ENCODE results near the gene GALNT15. TPM values are rescaled to one million over a fixed set of nuclear protein-coding genes. Genes with fewer than 3 reads are reported as not detected.

The GALNT15 gene
- total RNA-seq, 4 donors from 2014 or later: 75.3 to 133 (median 84.5) TPM

DNA sequence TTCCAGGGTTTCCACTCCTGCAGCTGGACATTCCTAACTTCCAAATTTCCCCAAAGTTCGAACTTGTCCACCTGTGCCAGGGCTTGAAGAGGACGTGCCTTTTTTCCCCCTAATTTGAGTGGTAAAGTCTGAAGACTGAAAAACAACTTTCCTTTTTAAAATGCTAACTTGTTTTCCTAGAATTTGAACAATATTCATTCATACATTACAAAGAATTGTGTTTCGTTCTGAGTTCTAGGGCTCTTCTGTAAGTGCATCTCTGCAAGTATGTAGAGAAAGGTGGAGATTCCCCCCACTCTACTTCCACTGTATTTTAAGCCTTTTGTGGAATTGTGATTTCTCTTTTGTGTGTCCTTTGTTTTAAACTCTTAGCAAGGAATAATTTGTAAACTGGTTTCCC is 80.8 kb downstream of the GALNT15 start:
- no peak overlapping the region for H3K4me3 ChIP-seq (ENCODE audit: low read depth, poor library complexity, severe bottlenecking)
- 80 to 84% methylated on average over 3 of the region's 3 CpGs for WGBS, 2 donors
- intact Hi-C loops (cut with DNase I; ENCODE audit: low total_unique reads): loop anchor here (10.0 kb wide), 1 partner anchor 421 kb away; no protein-coding TSS in a partner anchor
- TF ChIP-seq, protein P1, sequence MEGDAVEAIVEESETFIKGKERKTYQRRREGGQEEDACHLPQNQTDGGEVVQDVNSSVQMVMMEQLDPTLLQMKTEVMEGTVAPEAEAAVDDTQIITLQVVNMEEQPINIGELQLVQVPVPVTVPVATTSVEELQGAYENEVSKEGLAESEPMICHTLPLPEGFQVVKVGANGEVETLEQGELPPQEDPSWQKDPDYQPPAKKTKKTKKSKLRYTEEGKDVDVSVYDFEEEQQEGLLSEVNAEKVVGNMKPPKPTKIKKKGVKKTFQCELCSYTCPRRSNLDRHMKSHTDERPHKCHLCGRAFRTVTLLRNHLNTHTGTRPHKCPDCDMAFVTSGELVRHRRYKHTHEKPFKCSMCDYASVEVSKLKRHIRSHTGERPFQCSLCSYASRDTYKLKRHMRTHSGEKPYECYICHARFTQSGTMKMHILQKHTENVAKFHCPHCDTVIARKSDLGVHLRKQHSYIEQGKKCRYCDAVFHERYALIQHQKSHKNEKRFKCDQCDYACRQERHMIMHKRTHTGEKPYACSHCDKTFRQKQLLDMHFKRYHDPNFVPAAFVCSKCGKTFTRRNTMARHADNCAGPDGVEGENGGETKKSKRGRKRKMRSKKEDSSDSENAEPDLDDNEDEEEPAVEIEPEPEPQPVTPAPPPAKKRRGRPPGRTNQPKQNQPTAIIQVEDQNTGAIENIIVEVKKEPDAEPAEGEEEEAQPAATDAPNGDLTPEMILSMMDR (IDR thresholded peaks at IDR 0.05): no peak
- DNase-seq (ENCODE audit: low spot score in 2 of 2): no peak

DNA sequence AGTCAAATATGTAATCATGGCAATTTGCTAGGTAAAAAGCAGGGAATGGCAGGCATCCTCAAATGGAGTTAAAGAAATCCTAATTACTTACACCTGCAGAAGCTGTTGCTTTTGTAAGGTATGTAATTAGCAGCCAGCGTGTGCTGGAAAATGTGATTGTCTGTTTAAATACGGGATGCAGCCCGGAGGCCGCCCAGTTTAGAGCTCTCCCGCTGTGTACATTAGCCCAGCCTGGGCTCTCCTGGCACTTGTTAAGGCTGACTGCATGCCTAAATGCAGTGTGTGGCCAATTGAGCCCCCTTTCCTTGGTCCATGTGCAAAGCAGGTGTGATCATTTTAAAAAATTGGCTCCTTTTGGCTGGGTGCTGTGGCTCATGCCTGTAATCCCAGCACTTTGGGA is 81.2 kb downstream of the GALNT15 start:
- 84 to 88% methylated on average over 5 of the region's 5 CpGs for WGBS, 2 donors
- no peak overlapping the region for H3K4me3 ChIP-seq (ENCODE audit: low read depth, poor library complexity, severe bottlenecking)
- intact Hi-C loops (cut with DNase I; ENCODE audit: low total_unique reads): loop anchor here (10.0 kb wide), 1 partner anchor 421 kb away; no protein-coding TSS in a partner anchor
- TF ChIP-seq, protein P1 (IDR thresholded peaks at IDR 0.05): no peak
- DNase-seq (ENCODE audit: low spot score in 2 of 2): no peak

DNA sequence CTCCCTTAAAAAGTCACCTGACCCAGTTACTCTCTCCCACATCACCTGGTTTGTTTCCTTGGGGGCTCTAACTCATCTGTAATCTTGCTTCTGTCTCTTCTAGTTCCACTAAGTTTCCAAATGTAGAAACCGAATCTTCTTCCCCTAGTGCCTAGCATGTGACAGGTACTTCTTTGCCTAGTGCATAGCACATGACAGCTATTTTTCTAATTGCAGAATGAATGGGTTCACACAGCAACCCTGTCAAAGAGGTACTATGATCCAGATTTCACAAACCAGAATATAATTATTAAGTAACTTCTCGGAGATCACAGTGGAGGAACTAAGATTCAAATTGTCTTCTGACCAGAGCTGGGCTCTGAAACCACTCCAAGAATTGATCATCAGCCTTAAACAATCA is 82.8 kb downstream of the GALNT15 start:
- TF ChIP-seq, protein P1 (IDR thresholded peaks at IDR 0.05): no peak
- no peak for TF ChIP-seq POLR2A (IDR thresholded peaks at IDR 0.05)
- no peak for DNase-seq (ENCODE audit: low spot score in 2 of 2)
- H3K4me3 ChIP-seq (ENCODE audit: low read depth, poor library complexity, severe bottlenecking): no peak overlapping the region
- intact Hi-C loops (cut with DNase I; ENCODE audit: low total_unique reads): loop anchor here (10.0 kb wide), 1 partner anchor 423 kb away; no protein-coding TSS in a partner anchor
- WGBS, 2 donors: 85% methylated on average over 2 of the region's 2 CpGs

DNA sequence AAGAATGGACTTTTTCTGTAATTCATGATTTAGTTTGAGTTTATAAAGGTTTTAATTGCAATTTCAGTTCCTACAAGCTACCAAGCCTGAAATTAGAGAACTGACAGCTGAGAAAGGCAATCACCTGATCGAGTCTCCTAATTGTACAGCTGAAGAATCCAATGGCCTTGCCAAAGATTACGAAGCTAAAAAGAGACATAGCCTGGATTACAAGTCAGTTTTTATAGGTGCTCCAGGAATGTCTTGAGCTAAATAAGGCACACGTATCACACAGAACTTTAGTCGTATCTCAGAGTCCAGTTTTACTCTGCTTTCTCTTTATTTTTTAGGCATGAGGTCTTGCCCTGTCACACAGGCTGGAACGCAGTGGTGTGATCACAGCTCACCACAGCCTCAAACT is 83.7 kb downstream of the GALNT15 start:
- H3K4me3 ChIP-seq (ENCODE audit: low read depth, poor library complexity, severe bottlenecking): no peak overlapping the region
- 71 to 73% methylated on average over 5 of the region's 5 CpGs for WGBS, 2 donors
- intact Hi-C loops (cut with DNase I; ENCODE audit: low total_unique reads): loop anchor here (10.0 kb wide), 1 partner anchor 423 kb away; no protein-coding TSS in a partner anchor
- DNase-seq (ENCODE audit: low spot score in 2 of 2): no peak
- TF ChIP-seq, protein P1 (IDR thresholded peaks at IDR 0.05): no peak
- no peak for TF ChIP-seq POLR2A (IDR thresholded peaks at IDR 0.05)

DNA sequence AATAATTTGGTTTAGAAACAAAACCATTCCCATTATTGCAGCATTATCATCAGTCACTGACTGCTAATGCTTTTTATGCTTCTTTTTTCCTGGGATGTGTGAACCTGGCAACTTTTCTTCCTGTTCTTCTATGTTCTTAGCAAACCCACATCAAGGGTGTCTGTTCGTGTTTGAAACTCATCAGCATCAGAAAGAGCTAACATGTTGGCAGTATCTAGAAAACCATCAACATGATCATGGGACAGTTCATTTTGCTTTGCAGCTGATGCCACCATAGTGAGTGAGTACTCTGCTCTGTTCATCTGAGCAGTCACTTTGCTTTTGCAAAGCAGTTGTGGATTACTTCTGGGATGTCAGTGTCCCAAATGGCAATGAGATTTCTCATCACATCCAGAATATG is 84.4 kb downstream of the GALNT15 start:
- TF ChIP-seq, protein P1 (IDR thresholded peaks at IDR 0.05): no peak
- no peak for TF ChIP-seq POLR2A (IDR thresholded peaks at IDR 0.05)
- H3K4me3 ChIP-seq (ENCODE audit: low read depth, poor library complexity, severe bottlenecking): no peak overlapping the region
- no peak for DNase-seq (ENCODE audit: low spot score in 2 of 2)
- intact Hi-C loops (cut with DNase I; ENCODE audit: low total_unique reads): loop anchor here (10.0 kb wide), 1 partner anchor 424 kb away; no protein-coding TSS in a partner anchor
- WGBS, 2 donors: 78 to 83% methylated on average over 1 of the region's 1 CpG

DNA sequence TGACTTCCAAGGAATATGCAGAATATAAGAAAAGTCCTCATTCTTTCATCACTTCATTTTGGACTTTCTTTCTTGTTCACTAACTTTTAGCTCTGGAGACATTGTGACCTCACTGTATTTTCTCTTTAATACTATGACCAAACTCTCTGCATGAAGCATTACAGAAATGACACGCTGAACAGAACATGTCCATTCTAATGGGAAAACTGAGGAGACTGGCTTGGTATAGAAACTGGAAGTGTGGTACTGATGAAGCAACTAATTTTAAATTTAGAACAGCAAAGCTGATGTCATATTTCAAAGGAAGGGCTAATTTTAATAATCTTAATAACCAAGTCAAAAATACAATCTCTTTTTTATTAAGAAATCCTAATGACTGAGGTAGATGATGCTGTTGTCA is 85.6 kb downstream of the GALNT15 start:
- intact Hi-C loops (cut with DNase I; ENCODE audit: low total_unique reads): no loop called here
- 84 to 93% methylated on average over 1 of the region's 1 CpG for WGBS, 2 donors

More for the DNA sequence above, 85.6 kb downstream of the GALNT15 start:
- TF ChIP-seq, protein P1 (IDR thresholded peaks at IDR 0.05): no peak
- TF ChIP-seq POLR2A (IDR thresholded peaks at IDR 0.05): no peak
- no peak overlapping the region for H3K4me3 ChIP-seq (ENCODE audit: low read depth, poor library complexity, severe bottlenecking)
- no peak for DNase-seq (ENCODE audit: low spot score in 2 of 2)
